Measurements from ENCODE around the gene CDKN1B. TPM values are rescaled to one million over a fixed set of nuclear protein-coding genes. Genes with fewer than 3 reads are reported as not detected.

The CDKN1B gene
- total and polyA plus RNA-seq, 2 of the 4 experiments (the other 2 are of a cell fraction): 13.9 to 17.4 TPM

GRCh38 chr12:12755923-12756322 is 38.8 kb downstream of the CDKN1B start:
- Histone ChIP-seq H4K91ac (ENCODE audit: insufficient read depth, low read depth, low read length) (no peak overlapping the region), H3K4me1 (ENCODE audit: control insufficient read depth, insufficient read depth, low read length) (no peaks in the 10 kb centered on the region), H2BK120ac (ENCODE audit: low read depth, low read length) (no peak overlapping the region), H3K9me1 (ENCODE audit: insufficient read depth, low read length) (0 out of 2 replicates have a peak, but pooled peaks cover 7% of the 10 kb centered on the region), H3K56ac (ENCODE audit: extremely low read depth, insufficient read depth, low read length) (no peak overlapping the region), H3K4me2 (ENCODE audit: low read depth, low read length) (no peak overlapping the region), H3K9me3 (ENCODE audit: control insufficient read depth, insufficient read depth, low read length) (no peaks in the 10 kb centered on the region), H3K36me3 (ENCODE audit: control insufficient read depth, insufficient read depth, low read length) (0 out of 2 replicates have a peak, but pooled peaks cover 1% of the 10 kb centered on the region), H4K8ac (ENCODE audit: low read depth in 2 of 2, low read length in 2 of 2) (no peak overlapping the region), H3K4me3 (ENCODE audit: insufficient read depth, low read depth, low read length) (no peak overlapping the region), H3K9ac (ENCODE audit: low read depth, low read length) (no peak overlapping the region), H2AK9ac (replicated peaks; ENCODE audit: low read depth, low read length, poor library complexity) (no peak overlapping the region), H3K18ac (ENCODE audit: low read depth, low read length) (no peak overlapping the region), H4K20me1 (ENCODE audit: insufficient read depth, low read length) (no peaks in the 10 kb centered on the region), H2AK5ac (ENCODE audit: low read depth, low read length) (no peak overlapping the region), H2AFZ (replicated peaks; ENCODE audit: low read length, poor library complexity) (no peak overlapping the region), H4K5ac (ENCODE audit: low read depth, low read length) (no peak overlapping the region), H3K23ac (ENCODE audit: low read depth, low read length) (no peak overlapping the region), H2BK15ac (ENCODE audit: low read depth, low read length) (no peak overlapping the region), H3K79me1 (ENCODE audit: low read depth in 1 of 2, low read length in 2 of 2) (peaks cover 4 to 16% of the 10 kb centered on the region in 2 experiments; a peak in 3 of 4 replicates), H2BK20ac (ENCODE audit: low read depth, low read length) (no peak overlapping the region), H2BK5ac (ENCODE audit: low read depth, low read length, poor library complexity, severe bottlenecking) (no peak overlapping the region), H3K14ac (replicated peaks; ENCODE audit: low read depth, low read length) (no peak overlapping the region), H3K4ac (ENCODE audit: low read depth, low read length) (no peak overlapping the region), H3K27ac (ENCODE audit: insufficient read depth, low read length) (no peak overlapping the region), H3K27me3 (ENCODE audit: control insufficient read depth, insufficient read depth, low read length) (no peaks in the 10 kb centered on the region)
- ChIA-PET POLR2A (ENCODE audit: unreplicated experiment) (no interaction called here), CTCF (no interaction called here)
- DNase-seq (no peak), ATAC-seq (ENCODE audit: low read depth) (no peak)
- intact Hi-C loops (cut with micrococcal nuclease) (no loop called here), dilution Hi-C loops (cut with HindIII; ENCODE audit: low sequenced_read_pairs, unreplicated experiment) (no loop called here), in situ Hi-C loops (cut with MboI; ENCODE audit: low sequenced_read_pairs) (no loop called here)
- no TSS peak for BruUV-seq (replicated peaks)
- WGBS, 2 experiments (ENCODE audit: extremely low coverage in 2 of 2, insufficient read length in 1 of 2): 79% methylated on average over 4 of the region's 5 CpGs; no CpG with 5 or more reads in 1 of the 2 experiments
- TF ChIP-seq MXI1 (IDR thresholded peaks at IDR 0.05; ENCODE audit: borderline replicate concordance, low read depth, low read length) (no peak), BHLHE40 (IDR thresholded peaks at IDR 0.05; ENCODE audit: low read depth, low read length) (no peak)
